T-helper 1 cell (primary cell): ENCODE data around the gene CDK14.

Source experiments
- DNase-seq, 5 donors: peaks; one replicate each; pipeline ENCODE4 v3.0.0-alpha.2; 2012 to 2020

The CDK14 gene

GRCh38 chr7:90968871-90969270 lies 372.8 kb downstream of the CDK14 start:
- no peak for DNase-seq

- DNase-seq: no peak
These were observed 376.9 kb downstream of the CDK14 start for GRCh38 chr7:90972906-90973550.

- no peak for DNase-seq
These were observed 380.9 kb downstream of the CDK14 start for GRCh38 chr7:90977056-90977455.

GRCh38 chr7:90980545-90980944 lies 384.4 kb downstream of the CDK14 start:
- DNase-seq: no peak

- DNase-seq: no peak
These were observed 386.1 kb downstream of the CDK14 start for GRCh38 chr7:90982228-90982627.

GRCh38 chr7:90984692-90985091 lies 388.6 kb downstream of the CDK14 start:
- DNase-seq: no peak

- DNase-seq: no peak
These were observed 392.4 kb downstream of the CDK14 start for GRCh38 chr7:90988516-90988915.

GRCh38 chr7:90988996-90989765 lies 393.1 kb downstream of the CDK14 start:
- no peak for DNase-seq

- DNase-seq: no peak
These were observed 398.0 kb downstream of the CDK14 start for GRCh38 chr7:90994121-90994520.

- DNase-seq: no peak
These were observed 398.5 kb downstream of the CDK14 start for GRCh38 chr7:90994601-90995000.

GRCh38 chr7:90995996-90996395 lies 399.9 kb downstream of the CDK14 start:
- DNase-seq: no peak

- no peak for DNase-seq
These were observed 404.2 kb downstream of the CDK14 start for GRCh38 chr7:90999989-91000979.

GRCh38 chr7:91005024-91005423 lies 408.9 kb downstream of the CDK14 start:
- DNase-seq: no peak

GRCh38 chr7:91005841-91006240 lies 409.7 kb downstream of the CDK14 start:
- DNase-seq: no peak

- no peak for DNase-seq
These were observed 411.2 kb downstream of the CDK14 start for GRCh38 chr7:91007371-91007770.

- no peak for DNase-seq
These were observed 417.0 kb downstream of the CDK14 start for GRCh38 chr7:91013078-91013477.

- no peak for DNase-seq
These were observed 423.7 kb downstream of the CDK14 start for GRCh38 chr7:91019686-91020385.

- no peak for DNase-seq
These were observed 424.7 kb downstream of the CDK14 start for GRCh38 chr7:91020636-91021385.

GRCh38 chr7:91021956-91022355 lies 425.8 kb downstream of the CDK14 start:
- no peak for DNase-seq

- no peak for DNase-seq
These were observed 429.8 kb downstream of the CDK14 start for GRCh38 chr7:91025906-91026390.

- no peak for DNase-seq
These were observed 433.6 kb downstream of the CDK14 start for GRCh38 chr7:91029688-91030087.
